RWPE1 (cell line): ENCODE results near the gene PLEKHD1.
"Not testable (repeated sequence)": the region's sequence is repeated elsewhere in the genome, so short reads cannot be mapped to it uniquely, and the experiment has no call there.

Experiments
- CTCF ChIA-PET: fragments of 350-600 bp; sonication (Branson Sonifier 250); formaldehyde crosslinking; extraction: SDS; loops from one replicate; lab custom pipeline; 2021; lab: Yijun Ruan, JAX
- POLR2A ChIA-PET: fragments of 400-600 bp; formaldehyde crosslinking; extraction: SDS; loops from one replicate; lab custom pipeline; 2020; ENCODE audit warnings: antibody characterized with exemption; ENCODE audit not compliant: low non-redundant PET; lab: Yijun Ruan, JAX
- DNase-seq: peaks from one replicate; pipeline ENCODE4 v3.0.0; 2012; ENCODE audit warnings: low spot score
- H3K27ac ChIP-seq: fragments of 450-650 bp; 2 replicates; pipeline ENCODE4 v1.5.1; 2017
- TF ChIP-seq, protein P1 (sequence below): fragments of 450-650 bp; conservative IDR thresholded peaks from 2 replicates; pipeline ENCODE4 v1.5.1; 2017; ENCODE audit warnings: low read depth, mild to moderate bottlenecking

PLEKHD1 gene

DNA sequence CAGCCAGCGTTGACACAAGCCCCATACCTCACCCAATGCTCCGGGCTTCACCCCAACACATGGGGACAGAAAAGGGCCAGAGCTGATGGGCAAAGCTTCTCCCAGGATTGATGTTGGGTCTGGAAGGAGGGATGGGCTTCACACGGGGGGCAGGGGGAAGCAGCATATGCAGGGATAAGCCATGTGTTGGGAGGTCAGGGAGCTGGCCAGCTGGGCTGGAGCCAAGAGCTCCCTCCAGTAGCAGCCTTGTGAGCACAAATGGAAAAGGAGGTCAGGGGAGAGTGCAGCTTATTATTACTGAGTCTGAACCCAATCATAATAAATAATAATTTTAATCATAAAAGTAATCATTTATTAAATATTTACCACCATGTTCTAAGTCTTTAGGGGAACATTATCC lies 9.3 kb downstream of the PLEKHD1 start:
- H3K27ac ChIP-seq, result no peak overlapping the region
- TF ChIP-seq, protein P1, sequence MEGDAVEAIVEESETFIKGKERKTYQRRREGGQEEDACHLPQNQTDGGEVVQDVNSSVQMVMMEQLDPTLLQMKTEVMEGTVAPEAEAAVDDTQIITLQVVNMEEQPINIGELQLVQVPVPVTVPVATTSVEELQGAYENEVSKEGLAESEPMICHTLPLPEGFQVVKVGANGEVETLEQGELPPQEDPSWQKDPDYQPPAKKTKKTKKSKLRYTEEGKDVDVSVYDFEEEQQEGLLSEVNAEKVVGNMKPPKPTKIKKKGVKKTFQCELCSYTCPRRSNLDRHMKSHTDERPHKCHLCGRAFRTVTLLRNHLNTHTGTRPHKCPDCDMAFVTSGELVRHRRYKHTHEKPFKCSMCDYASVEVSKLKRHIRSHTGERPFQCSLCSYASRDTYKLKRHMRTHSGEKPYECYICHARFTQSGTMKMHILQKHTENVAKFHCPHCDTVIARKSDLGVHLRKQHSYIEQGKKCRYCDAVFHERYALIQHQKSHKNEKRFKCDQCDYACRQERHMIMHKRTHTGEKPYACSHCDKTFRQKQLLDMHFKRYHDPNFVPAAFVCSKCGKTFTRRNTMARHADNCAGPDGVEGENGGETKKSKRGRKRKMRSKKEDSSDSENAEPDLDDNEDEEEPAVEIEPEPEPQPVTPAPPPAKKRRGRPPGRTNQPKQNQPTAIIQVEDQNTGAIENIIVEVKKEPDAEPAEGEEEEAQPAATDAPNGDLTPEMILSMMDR, result no peak
- ChIA-PET POLR2A (no interaction called here), CTCF (interaction anchor here (0.6 to 1.4 kb wide), 3 partner anchors 12 to 738 kb away, joined by 3 to 4 read pairs (median 4); no protein-coding TSS in a partner anchor)
- no peak for DNase-seq

DNA sequence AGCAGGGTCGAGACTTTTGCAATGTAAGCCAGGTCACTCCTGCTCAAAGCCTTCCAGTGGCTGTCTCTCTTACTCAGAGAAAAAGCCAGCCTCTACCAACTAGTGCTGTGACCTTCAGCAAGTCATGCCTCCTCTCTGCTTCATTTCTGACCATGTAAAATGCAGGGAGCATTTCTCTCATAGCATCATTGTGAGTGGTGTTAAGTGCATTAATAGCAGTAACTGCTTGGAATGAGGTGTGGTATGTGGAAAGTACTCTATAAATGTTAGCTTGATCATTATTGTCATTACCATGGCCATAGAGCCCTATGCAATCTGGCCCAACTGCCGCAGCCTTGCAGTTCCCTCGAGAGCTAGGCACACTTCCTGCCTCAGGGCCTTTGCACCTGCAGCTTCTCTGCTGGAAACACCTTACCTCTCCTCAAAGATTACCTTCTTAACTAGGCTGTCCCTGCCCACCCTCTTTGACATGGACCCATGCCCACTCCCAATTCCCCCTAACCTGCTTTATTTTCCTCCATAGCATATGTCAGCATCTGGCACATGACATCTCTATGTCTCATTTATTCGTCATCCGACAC lies 10.9 kb downstream of the PLEKHD1 start:
- no peak for DNase-seq
- ChIA-PET POLR2A (no interaction called here), CTCF (interaction anchor here (0.6 kb wide), 1 partner anchor 84 kb away, joined by 7 read pairs; no protein-coding TSS in a partner anchor)
- no peak overlapping the region for H3K27ac ChIP-seq
- TF ChIP-seq, protein P1, result no peak

DNA sequence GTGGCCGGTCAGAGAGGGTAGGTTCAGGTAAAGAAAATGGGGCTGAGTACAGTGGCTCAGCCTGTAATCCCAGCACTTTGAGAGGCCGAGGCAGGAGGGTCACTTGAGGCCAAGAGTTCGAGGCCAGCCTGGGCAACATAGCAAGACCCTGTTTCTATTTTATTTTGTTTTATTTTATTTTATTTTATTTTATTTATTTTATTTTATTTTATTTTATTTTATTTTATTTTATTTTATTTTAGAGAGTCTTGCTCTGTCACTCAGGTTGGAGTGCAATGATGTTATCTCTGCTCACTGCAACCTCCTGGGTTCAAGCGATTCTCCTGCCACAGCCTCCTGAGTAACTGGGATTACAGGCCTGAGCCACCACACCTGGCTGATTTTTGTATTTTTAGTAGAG lies 13.3 kb downstream of the PLEKHD1 start:
- H3K27ac ChIP-seq, POLR2A ChIA-PET, DNase-seq: not testable (repeated sequence)
- CTCF ChIA-PET, result interaction anchor here (0.6 kb wide), 1 partner anchor 82 kb away, joined by 3 read pairs; no protein-coding TSS in a partner anchor

DNA sequence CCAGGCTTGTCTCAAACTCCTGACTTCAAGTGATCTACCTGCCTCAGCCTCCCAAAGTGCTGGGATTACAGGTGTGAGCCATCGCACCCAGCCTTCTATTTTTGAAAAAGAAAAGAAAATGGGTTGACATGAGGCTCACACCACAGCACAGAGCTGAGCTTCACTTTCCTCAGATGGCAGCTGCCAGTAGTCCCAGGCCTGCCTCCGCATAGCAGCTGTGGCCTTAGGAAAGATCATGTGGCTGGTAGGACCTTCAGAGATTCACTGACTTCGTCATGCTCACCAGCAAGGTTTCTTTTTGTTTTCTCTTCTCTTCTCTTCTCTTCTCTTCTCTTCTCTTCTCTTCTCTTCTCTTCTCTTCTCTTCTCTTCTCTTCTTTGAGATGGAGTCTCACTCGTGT lies 13.8 kb downstream of the PLEKHD1 start:
- DNase-seq, POLR2A ChIA-PET, CTCF ChIA-PET, H3K27ac ChIP-seq: not testable (repeated sequence)

DNA sequence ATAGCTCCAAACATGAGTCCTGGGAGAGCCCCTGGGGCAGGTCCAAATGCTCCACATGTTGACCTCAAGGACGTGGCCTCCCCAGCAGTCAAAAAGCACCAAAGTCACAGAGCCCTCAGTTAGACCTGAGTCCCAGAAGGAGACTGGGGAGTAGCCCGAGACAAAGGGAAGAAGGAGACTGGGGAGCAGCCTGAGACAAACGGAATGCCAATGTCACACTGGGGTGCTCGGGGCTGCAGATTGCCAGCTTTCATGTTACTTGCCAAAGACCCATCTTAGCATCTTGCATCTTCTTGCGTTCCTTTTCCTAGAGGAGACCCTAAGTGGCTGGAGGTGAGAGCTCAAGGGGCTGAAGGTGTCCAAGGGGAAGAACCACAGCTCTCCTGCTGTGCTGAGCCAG lies 14.9 kb downstream of the PLEKHD1 start:
- TF ChIP-seq, protein P1, result no peak
- H3K27ac ChIP-seq, result no peak overlapping the region
- DNase-seq, result no peak
- ChIA-PET CTCF (no interaction called here), POLR2A (no interaction called here)

DNA sequence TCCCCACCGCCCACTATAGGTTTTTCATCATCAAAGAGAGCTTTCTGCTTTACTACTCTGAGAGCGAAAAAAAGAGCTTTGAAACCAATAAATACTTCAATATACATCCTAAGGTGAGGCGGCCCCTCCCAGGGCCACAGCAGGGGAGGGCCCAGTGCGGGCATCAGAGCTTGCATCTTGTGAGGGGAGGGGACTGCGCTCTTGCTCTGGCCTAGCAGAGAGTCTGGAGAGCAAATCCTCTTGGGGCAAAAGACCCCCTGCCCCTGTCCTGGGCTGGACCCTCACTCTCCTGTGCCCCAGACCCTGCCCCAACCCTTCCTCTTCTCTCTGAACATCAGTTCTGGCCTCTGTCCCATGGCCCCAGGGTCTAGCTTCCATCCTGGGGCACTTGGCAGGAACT lies 15.6 kb downstream of the PLEKHD1 start:
- no peak overlapping the region for H3K27ac ChIP-seq
- DNase-seq, result no peak
- ChIA-PET POLR2A (no interaction called here), CTCF (no interaction called here)
- TF ChIP-seq, protein P1, result no peak

DNA sequence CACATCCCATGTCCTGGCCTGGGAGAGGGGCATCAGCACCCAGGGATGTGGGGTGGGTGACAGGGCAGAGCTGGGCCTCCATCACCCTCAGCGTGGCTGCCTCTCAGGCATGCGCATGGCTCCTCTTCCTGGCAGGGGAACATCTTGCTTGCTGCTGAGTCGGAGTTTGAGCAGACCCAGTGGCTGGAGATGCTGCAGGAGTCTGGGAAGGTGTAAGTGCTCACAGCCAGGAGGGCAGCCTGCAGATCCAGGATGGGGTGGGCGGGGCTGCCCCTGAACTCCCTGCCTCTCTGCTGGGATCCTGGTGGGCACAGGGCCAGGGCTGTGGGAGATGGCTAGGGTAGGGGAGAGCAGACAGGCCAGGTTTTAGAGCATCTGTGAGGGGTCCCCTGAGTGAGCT lies 16.2 kb downstream of the PLEKHD1 start:
- H3K27ac ChIP-seq, result no peak overlapping the region
- TF ChIP-seq, protein P1, result no peak
- no peak for DNase-seq
- ChIA-PET POLR2A (no interaction called here), CTCF (no interaction called here)
